Fibroblast of mammary gland (primary cell): ENCODE data around the gene OPCML.

Experiments
- DNase-seq: peaks from one replicate; pipeline ENCODE4 v3.0.0-alpha.2; 2010; ENCODE audit warnings: low read depth
- H3K4me3 ChIP-seq: 2 replicates; pipeline ENCODE4 v1.5.1; 2011; ENCODE audit warnings: low read depth, mild to moderate bottlenecking, low read length, moderate library complexity; ENCODE audit not compliant: control insufficient read depth
- TF ChIP-seq, protein P1 (sequence below): conservative IDR thresholded peaks from 2 replicates; pipeline ENCODE4 v1.5.1; 2011; ENCODE audit warnings: low read depth, low read length, inconsistent platforms; ENCODE audit not compliant: control insufficient read depth, insufficient read depth

OPCML gene

DNA sequence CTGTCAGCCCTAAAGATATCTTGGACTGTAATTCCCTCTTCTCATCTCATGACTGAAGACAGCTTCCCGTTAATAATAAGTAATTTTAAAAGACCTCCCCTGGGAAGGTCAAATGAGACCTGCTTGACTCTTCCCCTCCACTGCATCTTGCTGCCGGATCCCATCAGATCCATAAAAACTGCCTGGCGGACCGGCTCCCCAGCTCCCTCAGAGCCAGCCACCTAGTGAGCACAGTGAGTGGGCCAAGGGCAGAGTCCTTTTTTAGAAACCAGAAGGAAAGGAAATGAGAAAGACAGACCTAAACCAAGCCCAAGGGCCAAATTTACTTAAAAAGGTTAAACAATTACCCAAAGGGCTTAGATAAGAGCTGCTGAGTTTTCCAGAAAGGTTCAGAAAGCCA, 595.3 kb downstream of the OPCML start:
- no peak overlapping the region for H3K4me3 ChIP-seq
- TF ChIP-seq, protein P1, sequence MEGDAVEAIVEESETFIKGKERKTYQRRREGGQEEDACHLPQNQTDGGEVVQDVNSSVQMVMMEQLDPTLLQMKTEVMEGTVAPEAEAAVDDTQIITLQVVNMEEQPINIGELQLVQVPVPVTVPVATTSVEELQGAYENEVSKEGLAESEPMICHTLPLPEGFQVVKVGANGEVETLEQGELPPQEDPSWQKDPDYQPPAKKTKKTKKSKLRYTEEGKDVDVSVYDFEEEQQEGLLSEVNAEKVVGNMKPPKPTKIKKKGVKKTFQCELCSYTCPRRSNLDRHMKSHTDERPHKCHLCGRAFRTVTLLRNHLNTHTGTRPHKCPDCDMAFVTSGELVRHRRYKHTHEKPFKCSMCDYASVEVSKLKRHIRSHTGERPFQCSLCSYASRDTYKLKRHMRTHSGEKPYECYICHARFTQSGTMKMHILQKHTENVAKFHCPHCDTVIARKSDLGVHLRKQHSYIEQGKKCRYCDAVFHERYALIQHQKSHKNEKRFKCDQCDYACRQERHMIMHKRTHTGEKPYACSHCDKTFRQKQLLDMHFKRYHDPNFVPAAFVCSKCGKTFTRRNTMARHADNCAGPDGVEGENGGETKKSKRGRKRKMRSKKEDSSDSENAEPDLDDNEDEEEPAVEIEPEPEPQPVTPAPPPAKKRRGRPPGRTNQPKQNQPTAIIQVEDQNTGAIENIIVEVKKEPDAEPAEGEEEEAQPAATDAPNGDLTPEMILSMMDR: no peak
- DNase-seq: no peak

DNA sequence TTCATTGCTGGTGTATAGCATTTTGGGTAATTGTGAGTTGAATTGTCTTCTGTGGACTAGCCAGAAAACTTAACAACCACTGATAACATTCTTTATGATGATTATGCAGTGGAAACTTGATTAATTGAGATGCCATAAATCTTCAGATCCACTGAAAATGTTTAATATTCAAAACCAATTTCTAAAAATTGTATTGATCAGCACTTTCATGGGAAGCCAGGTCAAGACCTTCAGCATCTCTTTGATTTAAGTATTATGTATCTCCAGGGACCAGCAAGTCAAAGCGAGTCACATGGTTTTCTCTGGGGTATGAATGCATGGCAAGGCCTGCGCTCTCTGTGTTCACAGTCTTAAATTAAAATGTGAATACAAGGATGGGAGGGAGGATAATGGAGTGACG, 596.9 kb downstream of the OPCML start:
- TF ChIP-seq, protein P1: no peak
- DNase-seq: no peak
- no peak overlapping the region for H3K4me3 ChIP-seq

DNA sequence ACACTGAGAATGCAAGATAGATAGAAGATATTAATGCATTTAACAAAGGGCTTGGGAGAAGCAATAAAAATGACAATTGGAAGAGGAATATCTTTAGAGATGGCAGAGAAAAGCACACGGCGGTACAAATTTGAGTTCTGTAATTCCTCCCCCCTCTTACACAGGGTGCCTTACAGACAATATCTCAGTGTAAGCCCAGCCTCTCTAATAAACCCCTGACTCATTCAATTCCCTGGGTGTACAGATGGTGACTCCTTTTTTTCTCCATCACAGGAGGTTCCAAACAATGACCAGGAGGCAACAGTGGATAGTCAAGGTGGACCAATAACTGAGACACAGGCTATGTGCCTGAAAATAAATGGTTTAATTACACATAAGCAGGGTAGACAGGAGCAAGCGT, 598.6 kb downstream of the OPCML start:
- TF ChIP-seq, protein P1: no peak
- no peak overlapping the region for H3K4me3 ChIP-seq
- no peak for DNase-seq

DNA sequence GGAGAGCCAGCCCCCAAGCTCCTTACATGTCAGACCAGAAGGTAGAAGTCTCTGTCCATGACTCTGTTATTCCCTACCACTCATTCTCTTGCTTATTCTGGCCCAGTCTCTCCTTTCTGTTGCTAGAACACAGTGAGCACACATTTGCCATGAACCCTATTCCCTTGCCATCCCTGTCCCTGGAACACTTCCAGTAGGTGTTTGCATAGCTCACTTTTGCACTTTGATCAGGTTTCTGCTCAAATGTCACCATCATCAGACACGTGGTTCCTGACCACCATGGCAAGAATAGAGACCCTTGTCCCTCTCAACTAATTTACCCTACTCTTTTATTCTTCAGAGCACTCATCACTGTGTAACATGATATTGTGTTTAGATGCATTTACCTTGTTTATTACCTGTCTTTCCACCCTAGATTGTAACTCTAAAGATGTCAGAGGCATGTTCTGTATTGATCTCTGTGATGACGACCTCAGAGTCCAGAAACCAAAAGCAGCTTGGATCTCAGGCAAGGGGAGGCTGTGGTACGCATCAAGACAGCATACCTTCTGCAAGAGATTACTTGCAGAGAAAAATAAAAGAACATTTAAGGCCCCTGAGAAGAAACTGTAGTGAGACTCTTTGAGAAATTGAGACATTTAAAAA, 606.4 kb downstream of the OPCML start:
- no peak for DNase-seq
- no peak overlapping the region for H3K4me3 ChIP-seq
- TF ChIP-seq, protein P1: no peak

DNA sequence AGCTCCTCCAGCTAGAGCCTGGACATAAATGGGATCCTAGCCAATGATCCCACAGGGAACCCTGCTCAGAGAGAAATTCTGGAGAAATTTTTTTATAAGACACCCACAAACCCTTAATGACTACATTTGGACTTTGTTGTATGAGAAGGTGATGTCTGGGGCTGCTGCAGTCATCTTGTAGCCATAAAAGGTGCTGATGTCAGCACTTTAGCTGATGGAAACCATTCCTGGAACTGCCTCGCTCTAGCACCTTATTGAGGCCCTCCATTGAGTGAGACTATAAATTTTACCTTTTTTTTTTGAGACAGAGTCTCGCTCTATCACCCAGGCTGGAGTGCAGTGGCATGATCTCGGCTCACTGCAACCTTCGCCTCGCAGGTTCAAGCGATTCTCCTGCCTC, 610.7 kb downstream of the OPCML start:
- TF ChIP-seq, protein P1: no peak
- DNase-seq: no peak

DNA sequence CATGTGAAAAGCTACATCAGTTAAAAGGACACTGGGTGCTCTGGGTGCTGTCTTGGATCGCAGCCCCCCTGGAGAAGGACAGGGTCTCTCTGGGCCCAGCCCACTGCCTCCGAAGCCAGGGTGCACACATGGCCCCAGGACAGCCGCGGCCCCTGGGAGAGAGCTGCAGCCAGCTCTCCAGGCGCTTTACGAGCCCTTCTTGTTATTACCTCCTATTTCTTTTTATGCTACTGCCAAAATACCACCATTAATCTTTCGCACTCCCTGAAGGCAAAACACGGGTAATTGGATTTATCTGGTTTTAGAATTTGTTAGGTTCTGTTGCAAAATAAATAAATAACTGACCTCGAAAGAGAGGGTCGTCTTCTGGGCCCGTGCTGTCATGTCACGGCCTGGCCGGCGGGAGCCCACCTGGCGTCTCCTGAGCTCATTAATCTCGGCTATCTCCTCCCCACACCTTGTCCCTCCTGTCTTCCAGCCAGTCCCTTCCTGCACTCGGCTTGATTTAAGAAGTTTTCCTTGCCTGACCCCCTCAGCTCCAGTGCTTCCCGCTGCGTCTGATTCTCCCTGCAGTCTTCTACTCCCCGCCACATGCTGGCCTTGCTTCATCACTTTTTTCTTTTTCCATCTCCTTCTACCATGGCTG, 611.7 kb downstream of the OPCML start:
- TF ChIP-seq, protein P1: no peak
- no peak overlapping the region for H3K4me3 ChIP-seq
- DNase-seq: no peak

More for the DNA sequence above, 610.7 kb downstream of the OPCML start:
- H3K4me3 ChIP-seq: no peak overlapping the region
